ENCODE measurements around the gene GAP43.

Gene GAP43

GRCh38 chr3:115638241-115638640 is 14.9 kb downstream of the GAP43 start:
- DNase-seq, result no peak
- Mint-ChIP-seq H3K27ac (no peak overlapping the region), H3K36me3 (no peaks in the 10 kb centered on the region), H3K4me3 (no peak overlapping the region), H3K4me1 (peaks cover 2% of the 10 kb centered on the region), H3K9me3 (no peaks in the 10 kb centered on the region), H3K27me3 (peaks cover 8% of the 10 kb centered on the region)
- CTCF ChIA-PET, result no interaction called here

DNA sequence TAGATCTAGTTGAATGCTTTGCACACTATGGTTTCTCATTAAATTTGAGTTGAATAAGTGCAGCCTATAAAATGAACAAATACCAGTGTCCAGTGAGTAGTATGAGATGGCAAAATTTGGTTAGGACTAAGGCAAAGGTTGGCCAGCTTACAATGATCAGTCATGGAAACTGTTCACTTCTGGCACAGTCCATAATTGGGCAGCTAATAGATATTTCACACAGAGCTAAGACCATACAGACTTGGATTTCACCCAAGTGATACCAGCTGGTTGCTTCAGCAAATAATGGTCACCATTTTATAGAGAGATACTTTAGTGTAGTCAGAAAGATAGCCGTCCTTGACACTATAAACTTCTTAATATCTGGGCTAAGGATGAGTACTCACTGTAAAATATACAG is 15.7 kb downstream of the GAP43 start:
- H3K27me3 Mint-ChIP-seq, result peaks cover 8% of the 10 kb centered on the region
- no peak overlapping the region for H3K27ac Mint-ChIP-seq
- peaks cover 2% of the 10 kb centered on the region for H3K4me1 Mint-ChIP-seq
- H3K9me3 Mint-ChIP-seq, result no peaks in the 10 kb centered on the region
- H3K36me3 Mint-ChIP-seq, result no peaks in the 10 kb centered on the region
- CTCF ChIA-PET, result no interaction called here
- H3K4me3 Mint-ChIP-seq, result no peak overlapping the region
- DNase-seq, result no peak

DNA sequence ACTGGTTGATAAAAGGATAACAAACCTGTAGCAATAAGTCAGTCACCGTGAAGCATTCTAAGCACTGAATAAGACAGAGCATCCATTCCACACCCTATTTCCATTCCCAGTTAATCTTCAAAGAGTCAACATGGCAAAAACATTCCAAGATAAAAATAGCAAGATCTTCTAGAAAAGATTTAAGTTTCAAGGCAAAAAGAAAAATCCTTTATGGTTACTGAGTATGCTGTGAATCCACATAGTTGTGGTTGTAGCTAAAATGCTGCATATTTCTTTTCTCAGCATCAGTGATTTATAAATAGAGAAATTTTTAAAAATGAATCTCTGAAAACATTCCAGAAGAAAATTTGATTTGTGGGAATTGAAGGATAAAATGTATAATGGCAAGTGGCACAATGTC is 21.1 kb downstream of the GAP43 start:
- CTCF ChIA-PET, result no interaction called here

GRCh38 chr3:115646027-115646690 is 22.8 kb downstream of the GAP43 start:
- Mint-ChIP-seq H3K27ac (no peak overlapping the region), H3K9me3 (no peaks in the 10 kb centered on the region), H3K4me1 (no peaks in the 10 kb centered on the region), H3K27me3 (peaks cover 26% of the 10 kb centered on the region), H3K4me3 (no peak overlapping the region), H3K36me3 (no peaks in the 10 kb centered on the region)
- CTCF ChIA-PET, result no interaction called here
- no peak for DNase-seq

More for the DNA sequence above, 21.1 kb downstream of the GAP43 start:
- no peaks in the 10 kb centered on the region for H3K9me3 Mint-ChIP-seq
- H3K27me3 Mint-ChIP-seq, result peaks cover 22% of the 10 kb centered on the region
- H3K4me3 Mint-ChIP-seq, result no peak overlapping the region
- no peak for DNase-seq
- H3K36me3 Mint-ChIP-seq, result no peaks in the 10 kb centered on the region
- no peaks in the 10 kb centered on the region for H3K4me1 Mint-ChIP-seq
- H3K27ac Mint-ChIP-seq, result no peak overlapping the region

DNA sequence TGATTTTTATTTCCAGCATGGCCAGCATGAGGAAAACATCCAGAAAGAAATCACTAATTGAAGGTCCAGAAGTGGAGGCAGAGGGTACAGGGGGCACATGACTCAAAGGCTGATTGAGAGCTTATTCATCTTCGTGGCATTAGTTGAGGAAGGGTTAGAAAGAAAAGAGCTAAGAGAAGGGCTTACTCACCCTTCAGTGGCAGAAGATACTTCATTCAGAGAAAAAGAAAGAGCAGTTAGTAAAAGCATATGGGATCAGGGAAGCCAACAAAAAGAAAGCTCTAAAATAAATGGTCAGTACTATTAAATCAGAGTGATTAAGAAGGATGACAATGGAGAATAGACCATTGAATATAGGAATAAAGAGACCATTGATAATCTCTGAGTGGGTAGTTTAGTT is 25.2 kb downstream of the GAP43 start:
- CTCF ChIA-PET, result no interaction called here
- no peak overlapping the region for H3K27ac Mint-ChIP-seq
- H3K4me1 Mint-ChIP-seq, result no peaks in the 10 kb centered on the region
- H3K36me3 Mint-ChIP-seq, result no peaks in the 10 kb centered on the region
- no peak overlapping the region for H3K4me3 Mint-ChIP-seq
- DNase-seq, result no peak
- no peaks in the 10 kb centered on the region for H3K9me3 Mint-ChIP-seq
- H3K27me3 Mint-ChIP-seq, result peaks cover 26% of the 10 kb centered on the region

- CTCF ChIA-PET, result no interaction called here
- no peak for DNase-seq
- Mint-ChIP-seq H3K36me3 (no peaks in the 10 kb centered on the region), H3K9me3 (no peaks in the 10 kb centered on the region), H3K27me3 (peaks cover 26% of the 10 kb centered on the region), H3K4me3 (no peak overlapping the region), H3K4me1 (peaks cover 1% of the 10 kb centered on the region), H3K27ac (no peak overlapping the region)
Measured at GRCh38 chr3:115651087-115651486, 27.8 kb downstream of the GAP43 start.

GRCh38 chr3:115651599-115651998 is 28.3 kb downstream of the GAP43 start:
- Mint-ChIP-seq H3K27ac (no peak overlapping the region), H3K36me3 (no peaks in the 10 kb centered on the region), H3K4me1 (peaks cover 4% of the 10 kb centered on the region), H3K4me3 (no peak overlapping the region), H3K27me3 (peaks cover 26% of the 10 kb centered on the region), H3K9me3 (no peaks in the 10 kb centered on the region)
- CTCF ChIA-PET, result interaction anchor here (0.7 kb wide), 1 partner anchor 168 kb away, joined by 3 read pairs; no protein-coding TSS in a partner anchor
- no peak for DNase-seq

- H3K27ac Mint-ChIP-seq, result no peak overlapping the region
- no peak overlapping the region for H3K4me3 Mint-ChIP-seq
- peaks cover 23% of the 10 kb centered on the region for H3K27me3 Mint-ChIP-seq
- H3K4me1 Mint-ChIP-seq, result peaks cover 15% of the 10 kb centered on the region
- no peaks in the 10 kb centered on the region for H3K9me3 Mint-ChIP-seq
- CTCF ChIA-PET, result no interaction called here
- no peaks in the 10 kb centered on the region for H3K36me3 Mint-ChIP-seq
- no peak for DNase-seq
Measured at GRCh38 chr3:115652738-115653137, 29.4 kb downstream of the GAP43 start.

- no peak overlapping the region for H3K27ac Mint-ChIP-seq
- H3K36me3 Mint-ChIP-seq, result no peaks in the 10 kb centered on the region
- no peaks in the 10 kb centered on the region for H3K9me3 Mint-ChIP-seq
- DNase-seq, result no peak
- CTCF ChIA-PET, result interaction anchor here (0.6 kb wide), 1 partner anchor 649 kb away, joined by 3 read pairs; no protein-coding TSS in a partner anchor
- H3K4me3 Mint-ChIP-seq, result no peak overlapping the region
- peaks cover 28% of the 10 kb centered on the region for H3K4me1 Mint-ChIP-seq
- peaks cover 11% of the 10 kb centered on the region for H3K27me3 Mint-ChIP-seq
Measured at GRCh38 chr3:115655761-115656282, 32.5 kb downstream of the GAP43 start.

DNA sequence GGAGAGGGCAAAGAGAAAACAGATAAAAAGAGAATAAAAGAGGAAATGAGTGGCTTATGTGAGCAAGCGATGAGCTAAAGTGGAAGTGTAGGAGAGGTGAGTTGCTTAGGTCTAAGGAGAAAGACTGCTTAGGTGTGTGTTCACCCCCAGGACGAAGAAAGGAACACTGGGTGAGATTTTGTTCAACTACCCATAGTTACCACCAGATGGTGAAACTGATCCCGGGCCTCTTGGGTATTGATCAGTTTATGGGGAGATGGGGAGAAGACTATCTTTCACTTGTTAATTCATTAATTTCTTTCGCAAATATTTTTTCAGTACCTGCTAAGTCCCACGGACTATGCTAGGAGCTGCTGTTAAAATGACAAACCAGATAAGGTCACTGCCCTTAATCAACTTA is 33.9 kb downstream of the GAP43 start:
- CTCF ChIA-PET, result interaction anchor here (1.2 kb wide), 1 partner anchor 127 kb away, joined by 6 read pairs; no protein-coding TSS in a partner anchor
- Mint-ChIP-seq H3K27me3 (peaks cover 11% of the 10 kb centered on the region), H3K9me3 (no peaks in the 10 kb centered on the region), H3K36me3 (no peaks in the 10 kb centered on the region), H3K4me1 (peaks cover 28% of the 10 kb centered on the region), H3K4me3 (peak overlapping the region; percentile 62), H3K27ac (peak overlapping the region; percentile 47)
- no peak for DNase-seq

DNA sequence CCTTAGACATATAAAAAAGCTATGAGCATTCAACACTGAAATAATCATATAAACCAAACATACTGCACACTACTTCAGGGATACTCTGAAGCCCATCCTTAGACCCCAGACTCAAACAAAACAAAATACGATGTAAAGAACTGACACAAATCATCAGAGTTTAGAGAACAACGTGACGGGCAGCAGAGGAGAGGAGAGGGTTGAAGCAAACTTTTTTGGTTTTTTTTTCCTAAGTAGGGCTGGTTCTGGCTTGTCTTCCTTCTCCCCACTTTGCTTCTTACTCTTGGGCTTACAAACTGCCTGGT is 34.7 kb downstream of the GAP43 start:
- Mint-ChIP-seq H3K27ac (peak overlapping the region; percentile 92), H3K9me3 (no peaks in the 10 kb centered on the region), H3K27me3 (peaks cover 11% of the 10 kb centered on the region), H3K36me3 (no peaks in the 10 kb centered on the region), H3K4me1 (peaks cover 28% of the 10 kb centered on the region), H3K4me3 (peak overlapping the region; percentile 93)
- DNase-seq, result no peak
- CTCF ChIA-PET, result interaction anchor here (1.2 kb wide), 1 partner anchor 126 kb away, joined by 6 read pairs; no protein-coding TSS in a partner anchor

- peaks cover 28% of the 10 kb centered on the region for H3K4me1 Mint-ChIP-seq
- H3K27ac Mint-ChIP-seq, result peak overlapping the region; percentile 92
- no peaks in the 10 kb centered on the region for H3K9me3 Mint-ChIP-seq
- CTCF ChIA-PET, result interaction anchor here (1.0 kb wide), 1 partner anchor 125 kb away, joined by 3 read pairs; no protein-coding TSS in a partner anchor
- peak; percentile 76 for DNase-seq
- H3K4me3 Mint-ChIP-seq, result peak overlapping the region; percentile 93
- no peaks in the 10 kb centered on the region for H3K36me3 Mint-ChIP-seq
- peaks cover 11% of the 10 kb centered on the region for H3K27me3 Mint-ChIP-seq
Measured at GRCh38 chr3:115658337-115659181, 35.2 kb downstream of the GAP43 start.

DNA sequence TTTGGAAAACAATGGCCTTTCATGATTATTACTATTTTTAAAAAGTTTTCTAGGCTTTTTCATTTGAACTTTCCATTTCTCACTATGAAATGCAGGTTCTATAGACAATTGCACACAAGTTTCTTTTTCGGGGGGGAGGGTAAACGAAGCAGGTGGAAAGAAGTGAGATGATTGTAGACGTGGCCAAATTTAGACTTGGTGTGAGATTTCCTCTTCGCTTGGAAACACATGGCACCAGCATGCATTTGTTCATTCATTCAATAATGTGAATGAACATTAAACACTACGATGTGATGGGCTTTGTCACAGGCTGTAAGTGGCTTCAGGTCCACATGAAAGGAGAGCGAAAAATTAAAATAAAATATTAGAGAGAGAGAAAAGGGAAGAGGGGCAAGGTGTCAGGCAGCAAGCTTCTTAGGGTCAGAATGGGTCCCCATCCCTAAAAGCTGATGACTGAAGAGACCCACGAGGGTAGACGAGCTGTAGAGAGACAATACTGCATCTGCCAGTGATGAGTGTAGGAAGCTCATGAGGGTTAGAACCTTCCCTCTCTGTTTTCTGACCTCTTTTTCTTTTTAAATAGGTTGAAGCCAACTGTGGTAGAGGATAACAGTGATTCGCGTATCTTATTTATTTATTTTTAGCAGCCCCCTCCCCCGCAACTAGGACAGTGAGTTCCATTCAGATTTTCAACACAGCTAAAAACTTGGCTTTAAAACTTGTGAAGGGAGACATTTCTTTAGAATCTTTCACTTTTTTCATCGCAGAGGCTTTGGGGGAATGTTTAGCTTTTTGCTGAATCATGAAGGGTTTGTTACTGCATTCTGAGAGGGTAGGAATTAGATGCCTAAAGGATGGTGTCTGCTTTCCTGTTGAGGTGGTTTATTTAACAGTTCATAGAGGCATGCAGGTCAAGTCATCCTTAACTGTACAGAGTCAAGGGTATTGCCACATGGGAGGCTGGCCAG is 36.2 kb downstream of the GAP43 start:
- H3K4me3 Mint-ChIP-seq, result peak overlapping the region; percentile 93
- H3K36me3 Mint-ChIP-seq, result no peaks in the 10 kb centered on the region
- H3K9me3 Mint-ChIP-seq, result no peaks in the 10 kb centered on the region
- no peak for DNase-seq
- peaks cover 11% of the 10 kb centered on the region for H3K27me3 Mint-ChIP-seq
- H3K27ac Mint-ChIP-seq, result peak overlapping the region; percentile 70
- CTCF ChIA-PET, result interaction anchor here (1.0 to 1.1 kb wide), 2 partner anchors 12 to 124 kb away, joined by 3 to 4 read pairs; no protein-coding TSS in a partner anchor
- peaks cover 28% of the 10 kb centered on the region for H3K4me1 Mint-ChIP-seq

All from activated naive CD4-positive, alpha-beta T cell treated with anti-CD3 and anti-CD28 coated beads, Interleukin-2, amount 10 ng/mL, durations not matched to agents 7 days and 5 days (primary cell).